ENCODE data around the gene ETV7.
A peak's percentile ranks its signal among the peaks of the same experiment; 100 is the strongest.

Gene ETV7

GRCh38 chr6:36392621-36393020, 5.2 kb upstream of the ETV7 start:
- TF ChIP-seq CTCF (IDR thresholded peaks at IDR 0.05; ENCODE audit: insufficient read depth, low read length, poor library complexity, severe bottlenecking): no peak
- no peaks in the 10 kb centered on the region; the same call in 1 of the 2 replicates for H3K27me3 ChIP-seq (replicated peaks; ENCODE audit: control insufficient read depth, insufficient read depth, low read length)
- no peaks in the 10 kb centered on the region for H3K36me3 ChIP-seq (ENCODE audit: control insufficient read depth, insufficient read depth, low read length)
- DNase-seq (ENCODE audit: extremely low read depth, insufficient read length): no peak
- H3K4me3 ChIP-seq (replicated peaks; ENCODE audit: low read depth, low read length): no peak overlapping the region

- no peak for DNase-seq (ENCODE audit: extremely low read depth, insufficient read length)
- H3K27me3 ChIP-seq (replicated peaks; ENCODE audit: control insufficient read depth, insufficient read depth, low read length): no peaks in the 10 kb centered on the region; the same call in 1 of the 2 replicates
Observed at GRCh38 chr6:36389353-36389752, 1.9 kb upstream of the ETV7 start.

GRCh38 chr6:36386495-36387439, 702 bp downstream of the ETV7 start:
- no peak for DNase-seq (ENCODE audit: extremely low read depth, insufficient read length)
- H3K27me3 ChIP-seq (replicated peaks; ENCODE audit: control insufficient read depth, insufficient read depth, low read length): no peaks in the 10 kb centered on the region; the same call in 1 of the 2 replicates

More at GRCh38 chr6:36389353-36389752, 1.9 kb upstream of the ETV7 start:
- no peak overlapping the region for H3K4me3 ChIP-seq (replicated peaks; ENCODE audit: low read depth, low read length)
- no peak for TF ChIP-seq CTCF (IDR thresholded peaks at IDR 0.05; ENCODE audit: insufficient read depth, low read length, poor library complexity, severe bottlenecking)
- H3K36me3 ChIP-seq (ENCODE audit: control insufficient read depth, insufficient read depth, low read length): no peaks in the 10 kb centered on the region

GRCh38 chr6:36384095-36384494, 3.4 kb downstream of the ETV7 start:
- no peaks in the 10 kb centered on the region for H3K36me3 ChIP-seq (ENCODE audit: control insufficient read depth, insufficient read depth, low read length)
- no peak for TF ChIP-seq CTCF (IDR thresholded peaks at IDR 0.05; ENCODE audit: insufficient read depth, low read length, poor library complexity, severe bottlenecking)
- no peak for DNase-seq (ENCODE audit: extremely low read depth, insufficient read length)
- H3K4me3 ChIP-seq (replicated peaks; ENCODE audit: low read depth, low read length): no peak overlapping the region
- H3K27me3 ChIP-seq (replicated peaks; ENCODE audit: control insufficient read depth, insufficient read depth, low read length): no peaks in the 10 kb centered on the region; the same call in 1 of the 2 replicates

More at GRCh38 chr6:36386495-36387439, 702 bp downstream of the ETV7 start:
- Histone ChIP-seq H3K36me3 (ENCODE audit: control insufficient read depth, insufficient read depth, low read length) (no peaks in the 10 kb centered on the region), H3K4me3 (replicated peaks; ENCODE audit: low read depth, low read length) (peak overlapping the region; percentile 64)
- TF ChIP-seq CTCF (IDR thresholded peaks at IDR 0.05; ENCODE audit: insufficient read depth, low read length, poor library complexity, severe bottlenecking): no peak

- H3K27me3 ChIP-seq (replicated peaks; ENCODE audit: control insufficient read depth, insufficient read depth, low read length): no peaks in the 10 kb centered on the region; the same call in 1 of the 2 replicates
- TF ChIP-seq CTCF (IDR thresholded peaks at IDR 0.05; ENCODE audit: insufficient read depth, low read length, poor library complexity, severe bottlenecking): no peak
- DNase-seq (ENCODE audit: extremely low read depth, insufficient read length): no peak
- no peaks in the 10 kb centered on the region for H3K36me3 ChIP-seq (ENCODE audit: control insufficient read depth, insufficient read depth, low read length)
- no peak overlapping the region for H3K4me3 ChIP-seq (replicated peaks; ENCODE audit: low read depth, low read length)
Observed at GRCh38 chr6:36383606-36384005, 3.9 kb downstream of the ETV7 start.

Measured in GM06990 (cell line).